ENCODE measurements around the gene TRAPPC10. TPM values are rescaled to one million over a fixed set of nuclear protein-coding genes. Genes with fewer than 3 reads are reported as not detected.

TRAPPC10 gene
- total RNA-seq, 1 donor from 2014 or later = 16.8 TPM

GRCh38 chr21:44020551-44020950 is 8.4 kb downstream of the TRAPPC10 start:
- H3K36me3 ChIP-seq (ENCODE audit: control insufficient read depth, insufficient read depth, low read length) = no peaks in the 10 kb centered on the region
- DNase-seq (ENCODE audit: low read depth) (no peak), FAIRE-seq (no peak)
- TF ChIP-seq CTCF (IDR thresholded peaks at IDR 0.05; ENCODE audit: insufficient read depth, low read length, severe bottlenecking) = no peak
- no peak overlapping the region for H3K4me3 ChIP-seq (ENCODE audit: low read depth, low read length)
- no peaks in the 10 kb centered on the region for H3K27me3 ChIP-seq (ENCODE audit: control insufficient read depth, insufficient read depth, low read length)

GRCh38 chr21:44021064-44021463 is 9.0 kb downstream of the TRAPPC10 start:
- no peak overlapping the region for H3K4me3 ChIP-seq (ENCODE audit: low read depth, low read length)
- no peak for TF ChIP-seq CTCF (IDR thresholded peaks at IDR 0.05; ENCODE audit: insufficient read depth, low read length, severe bottlenecking)
- FAIRE-seq (no peak), DNase-seq (ENCODE audit: low read depth) (no peak)
- H3K36me3 ChIP-seq (ENCODE audit: control insufficient read depth, insufficient read depth, low read length) = no peaks in the 10 kb centered on the region
- no peaks in the 10 kb centered on the region for H3K27me3 ChIP-seq (ENCODE audit: control insufficient read depth, insufficient read depth, low read length)

GRCh38 chr21:44024257-44024656 is 12.1 kb downstream of the TRAPPC10 start:
- no peak for FAIRE-seq
- no peak overlapping the region for H3K4me3 ChIP-seq (ENCODE audit: low read depth, low read length)
- no peak for TF ChIP-seq CTCF (IDR thresholded peaks at IDR 0.05; ENCODE audit: insufficient read depth, low read length, severe bottlenecking)
- no peak for DNase-seq (ENCODE audit: low read depth)
- H3K36me3 ChIP-seq (ENCODE audit: control insufficient read depth, insufficient read depth, low read length) = peaks cover 2% of the 10 kb centered on the region
- H3K27me3 ChIP-seq (ENCODE audit: control insufficient read depth, insufficient read depth, low read length) = no peaks in the 10 kb centered on the region

- Histone ChIP-seq H3K36me3 (ENCODE audit: control insufficient read depth, insufficient read depth, low read length) (peaks cover 2% of the 10 kb centered on the region), H3K4me3 (ENCODE audit: low read depth, low read length) (no peak overlapping the region), H3K27me3 (ENCODE audit: control insufficient read depth, insufficient read depth, low read length) (no peaks in the 10 kb centered on the region)
- no peak for TF ChIP-seq CTCF (IDR thresholded peaks at IDR 0.05; ENCODE audit: insufficient read depth, low read length, severe bottlenecking)
- DNase-seq (ENCODE audit: low read depth) = peak; percentile 48
- no peak for FAIRE-seq
These were observed 12.8 kb downstream of the TRAPPC10 start for GRCh38 chr21:44024887-44025353.

- DNase-seq (ENCODE audit: low read depth) (no peak), FAIRE-seq (no peak)
- peaks cover 5% of the 10 kb centered on the region for H3K36me3 ChIP-seq (ENCODE audit: control insufficient read depth, insufficient read depth, low read length)
- no peak overlapping the region for H3K4me3 ChIP-seq (ENCODE audit: low read depth, low read length)
- no peaks in the 10 kb centered on the region for H3K27me3 ChIP-seq (ENCODE audit: control insufficient read depth, insufficient read depth, low read length)
- TF ChIP-seq CTCF (IDR thresholded peaks at IDR 0.05; ENCODE audit: insufficient read depth, low read length, severe bottlenecking) = no peak
These were observed 15.6 kb downstream of the TRAPPC10 start for GRCh38 chr21:44027607-44028286.

GRCh38 chr21:44028287-44028659 is 16.2 kb downstream of the TRAPPC10 start:
- DNase-seq (ENCODE audit: low read depth) = no peak
- FAIRE-seq = no peak

More at GRCh38 chr21:44028287-44028659, 16.2 kb downstream of the TRAPPC10 start:
- Histone ChIP-seq H3K27me3 (ENCODE audit: control insufficient read depth, insufficient read depth, low read length) (no peaks in the 10 kb centered on the region), H3K36me3 (ENCODE audit: control insufficient read depth, insufficient read depth, low read length) (peaks cover 5% of the 10 kb centered on the region), H3K4me3 (ENCODE audit: low read depth, low read length) (no peak overlapping the region)
- no peak for TF ChIP-seq CTCF (IDR thresholded peaks at IDR 0.05; ENCODE audit: insufficient read depth, low read length, severe bottlenecking)
